NCI-H460 (cell line): ENCODE measurements around the gene ATP8B1. TPM values are rescaled to one million over a fixed set of nuclear protein-coding genes. Genes with fewer than 3 reads are reported as not detected.
A peak's percentile ranks its signal among the peaks of the same experiment; 100 is the strongest.

Experiments used
- DNase-seq: peaks from one replicate; pipeline ENCODE4 v3.0.0-alpha.2; 2016; ENCODE audit warnings: low read depth; ENCODE audit errors: extremely low read depth
- total RNA-seq: library from RNA; depleted of rRNA; stranded (reverse); fragments of >200 nt; shearing (Covaris generic); gene quantifications from 2 replicates; pipeline ENCODE4 v1.2.3, GENCODE V29; 2014

The ATP8B1 gene
- total RNA-seq, 1 experiment from 2014 or later: 0.25 TPM

DNA sequence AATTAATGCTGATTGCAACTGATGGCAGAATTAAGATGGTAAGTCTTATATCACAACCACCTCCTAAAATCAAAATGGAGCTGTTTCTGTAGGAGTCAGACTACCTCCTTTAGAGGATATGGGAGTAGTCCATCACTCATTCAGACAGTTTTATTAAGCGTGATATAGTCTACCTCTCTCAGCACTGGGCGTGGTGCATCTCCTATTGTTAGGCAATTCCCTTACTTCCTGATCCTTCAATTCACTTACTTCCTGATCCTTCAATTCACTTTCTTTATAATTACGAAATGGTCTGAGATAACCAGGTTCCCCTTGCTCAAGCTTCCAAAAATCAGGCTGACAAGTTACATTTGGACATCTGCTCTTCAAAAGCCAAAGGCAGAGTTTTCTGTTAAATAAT, 31.9 kb downstream of the ATP8B1 start:
- no peak for DNase-seq

- DNase-seq: no peak
These were observed 34.4 kb downstream of the ATP8B1 start for GRCh38 chr18:57768537-57769326.

GRCh38 chr18:57767259-57768050, 35.7 kb downstream of the ATP8B1 start:
- no peak for DNase-seq

- no peak for DNase-seq
These were observed 38.1 kb downstream of the ATP8B1 start for GRCh38 chr18:57764995-57765394.

GRCh38 chr18:57764087-57764486, 39.0 kb downstream of the ATP8B1 start:
- no peak for DNase-seq

DNA sequence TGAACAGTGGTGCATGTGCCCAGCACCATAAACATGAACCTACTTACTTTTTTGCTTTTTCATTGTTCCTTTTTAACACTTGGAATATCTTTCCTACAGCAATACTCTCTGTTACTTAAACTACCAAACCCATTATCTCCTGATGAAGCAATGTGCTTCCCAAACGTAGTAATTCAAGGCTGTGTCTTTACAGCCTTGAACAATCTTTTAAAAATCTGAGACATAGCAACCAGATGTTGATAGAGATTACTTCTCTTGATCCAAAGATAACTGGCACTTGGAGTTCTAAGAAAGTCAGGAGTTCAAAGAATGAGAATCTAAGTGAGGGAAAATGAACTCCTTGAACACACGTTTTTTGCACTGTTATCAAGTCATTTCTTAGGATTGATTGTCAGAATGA, 40.4 kb downstream of the ATP8B1 start:
- DNase-seq: no peak

DNA sequence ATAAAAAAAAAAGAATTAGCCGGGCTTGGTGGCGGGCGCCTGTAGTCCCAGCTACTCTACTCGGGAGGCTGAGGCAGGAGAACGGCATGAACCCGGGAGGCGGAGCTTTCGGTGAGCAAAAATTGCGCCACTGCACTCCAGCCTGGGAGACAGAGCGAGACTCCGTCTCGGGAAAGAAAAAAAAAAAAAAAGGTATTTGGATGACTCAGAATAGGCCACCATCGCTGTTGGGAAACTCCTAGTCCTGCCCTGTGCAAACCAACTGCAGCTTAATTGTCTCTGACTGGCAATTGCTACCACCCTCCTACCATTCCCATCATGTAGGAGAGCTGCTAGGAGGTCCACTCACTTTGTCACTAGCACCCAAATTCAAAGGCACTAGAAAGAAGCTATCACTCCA, 43.5 kb downstream of the ATP8B1 start:
- DNase-seq: no peak

- no peak for DNase-seq
These were observed 47.5 kb downstream of the ATP8B1 start for GRCh38 chr18:57755473-57756067.

DNA sequence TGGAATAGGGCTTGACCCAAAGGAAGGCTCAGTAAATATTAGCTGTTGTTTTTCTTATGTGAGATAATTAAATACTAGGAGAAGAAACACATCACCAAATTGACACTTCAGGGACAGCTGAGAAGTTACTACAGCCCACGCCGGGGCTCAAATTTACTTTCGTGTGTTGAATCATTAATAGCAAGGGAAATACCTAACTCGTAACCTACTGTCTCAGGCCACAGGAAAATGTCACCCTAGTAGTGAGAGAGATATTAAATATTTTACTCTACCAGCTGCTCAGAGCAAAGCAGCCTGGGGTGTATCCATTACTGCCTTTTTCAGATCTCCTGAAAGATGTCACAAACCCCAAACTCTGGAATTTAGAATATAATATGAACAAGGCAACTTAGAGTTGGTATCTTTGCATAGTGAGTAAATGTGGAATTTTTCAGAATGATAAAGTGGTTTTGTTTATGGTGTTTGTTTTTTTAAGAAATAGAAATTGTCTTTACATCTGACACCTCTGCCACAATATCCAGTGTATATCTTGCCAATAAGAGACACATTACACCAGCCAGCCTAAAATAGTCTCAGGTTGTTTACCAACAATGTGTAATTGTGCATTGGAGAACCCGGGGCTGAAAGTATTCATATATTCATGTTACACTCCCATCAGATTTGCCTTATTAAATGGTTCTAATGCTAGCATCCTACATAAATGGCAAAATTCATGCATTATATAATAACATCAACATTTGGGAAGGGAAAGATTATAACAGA, 48.4 kb downstream of the ATP8B1 start:
- no peak for DNase-seq

DNA sequence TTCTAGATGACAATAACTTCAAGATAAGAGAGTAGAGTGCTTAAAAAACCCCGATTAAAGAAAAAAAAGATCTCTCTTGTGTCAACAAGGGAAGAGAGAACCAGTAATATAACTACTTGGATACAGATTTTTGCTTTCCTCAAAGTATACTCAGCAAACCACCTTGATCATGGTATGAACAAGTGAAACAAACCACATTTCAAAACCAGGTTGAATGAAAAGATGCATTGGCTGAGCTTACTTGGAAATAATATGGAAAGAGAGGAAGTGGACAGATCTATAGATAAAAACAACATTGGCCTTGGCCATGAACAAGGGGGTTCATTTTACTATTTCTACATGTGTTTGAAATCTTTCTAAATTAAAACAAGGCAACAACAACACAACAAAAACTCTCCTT, 50.1 kb downstream of the ATP8B1 start:
- no peak for DNase-seq

DNA sequence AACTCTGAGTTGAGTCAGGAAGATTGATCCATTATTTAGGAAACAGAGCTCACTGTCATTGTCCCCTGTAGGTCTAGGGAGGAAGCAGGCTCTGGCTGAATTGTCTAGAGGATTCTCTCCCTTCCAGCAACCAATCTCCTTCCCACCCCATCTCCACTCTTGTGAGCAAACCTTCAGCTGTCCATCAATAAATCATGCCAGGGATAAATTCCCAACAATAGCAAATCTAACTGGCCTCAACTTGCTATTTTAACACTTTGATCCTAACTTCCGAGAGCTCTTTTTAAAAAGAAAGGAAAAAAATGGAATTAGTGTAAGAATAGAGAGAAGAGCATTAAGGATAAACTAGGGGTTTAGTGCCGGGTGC, 53.5 kb downstream of the ATP8B1 start:
- no peak for DNase-seq

DNA sequence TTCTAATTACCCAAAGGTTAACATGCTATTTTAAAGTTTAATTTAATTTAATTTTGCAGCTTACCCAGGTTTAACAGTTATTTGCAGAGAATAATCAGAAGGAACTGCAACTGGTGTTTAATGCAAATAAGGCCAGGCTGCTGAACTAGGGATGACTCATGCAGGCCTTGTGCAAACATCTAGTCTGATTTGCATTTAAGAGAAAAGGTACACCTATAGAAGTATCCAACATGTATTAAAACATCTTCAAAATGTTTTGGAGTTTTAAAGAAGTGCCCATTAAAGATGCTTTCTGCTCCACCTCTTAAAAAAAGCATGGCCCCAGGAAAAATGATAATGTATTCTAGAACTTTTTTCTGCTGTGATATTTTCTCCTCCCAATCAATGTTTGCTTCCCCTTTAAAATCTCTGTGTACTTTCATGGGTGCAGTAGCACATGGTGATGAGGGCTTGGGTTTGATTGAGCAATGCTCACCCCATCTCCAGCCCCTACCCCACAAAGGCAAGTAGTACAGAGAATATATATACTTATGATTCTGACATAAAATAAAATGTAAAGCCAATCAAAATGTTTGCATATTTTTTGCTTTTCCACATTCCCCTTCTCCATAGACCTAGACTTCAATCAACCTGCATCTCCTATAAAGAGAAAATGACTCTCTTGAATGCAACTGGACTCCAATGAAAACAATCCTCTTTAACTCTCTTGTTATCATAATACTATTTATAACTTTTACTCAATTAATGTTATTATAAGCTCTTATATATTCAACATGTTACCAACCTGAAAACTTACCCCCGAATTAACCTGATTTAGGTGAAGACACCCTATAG, 54.1 kb downstream of the ATP8B1 start:
- peak; percentile 15 for DNase-seq

- DNase-seq: no peak
These were observed 55.1 kb downstream of the ATP8B1 start for GRCh38 chr18:57747809-57748680.

DNA sequence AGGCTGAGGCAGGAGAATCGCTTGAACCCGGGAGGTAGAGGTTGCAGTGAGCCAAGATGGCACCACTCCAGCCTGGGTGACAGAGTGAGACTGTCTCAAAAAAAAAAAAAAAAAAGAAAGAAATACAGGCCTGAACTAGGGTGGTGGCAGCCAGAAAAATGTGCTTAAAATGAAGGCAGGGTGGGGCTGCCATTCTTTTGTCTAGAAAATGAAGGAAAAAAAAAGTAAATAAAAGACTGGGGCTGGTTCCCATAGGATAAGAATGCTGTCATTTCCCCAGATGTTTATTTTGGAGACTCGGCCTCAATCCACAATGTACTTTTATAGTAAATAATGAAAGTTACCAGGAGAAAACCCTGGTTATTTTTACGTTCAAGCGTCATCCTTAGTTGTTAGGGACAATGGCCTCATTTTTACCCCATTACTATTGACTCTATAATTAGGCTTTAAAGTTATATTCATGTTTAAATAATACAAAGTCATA, 58.9 kb downstream of the ATP8B1 start:
- no peak for DNase-seq

- no peak for DNase-seq
These were observed 60.1 kb downstream of the ATP8B1 start for GRCh38 chr18:57743008-57743407.

GRCh38 chr18:57741273-57741672, 61.8 kb downstream of the ATP8B1 start:
- DNase-seq: no peak

DNA sequence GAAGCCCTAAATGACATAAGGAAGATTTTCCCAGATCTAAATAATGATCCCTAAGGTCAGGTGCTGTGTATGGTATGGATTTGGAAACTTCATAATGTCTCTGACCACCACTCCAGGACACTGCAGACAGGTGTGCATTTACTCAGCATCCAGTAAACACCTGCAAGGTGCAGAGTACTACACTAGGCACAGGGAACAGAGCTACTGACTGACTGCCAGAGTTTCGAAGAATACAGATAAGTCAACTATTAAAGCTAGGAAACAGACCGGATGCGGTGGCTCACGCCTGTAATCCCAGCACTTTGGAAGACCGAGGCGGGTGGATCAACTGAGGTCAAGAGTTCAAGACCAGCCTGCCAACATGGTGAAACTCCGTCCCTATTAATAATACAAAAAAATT, 65.0 kb downstream of the ATP8B1 start:
- no peak for DNase-seq

DNA sequence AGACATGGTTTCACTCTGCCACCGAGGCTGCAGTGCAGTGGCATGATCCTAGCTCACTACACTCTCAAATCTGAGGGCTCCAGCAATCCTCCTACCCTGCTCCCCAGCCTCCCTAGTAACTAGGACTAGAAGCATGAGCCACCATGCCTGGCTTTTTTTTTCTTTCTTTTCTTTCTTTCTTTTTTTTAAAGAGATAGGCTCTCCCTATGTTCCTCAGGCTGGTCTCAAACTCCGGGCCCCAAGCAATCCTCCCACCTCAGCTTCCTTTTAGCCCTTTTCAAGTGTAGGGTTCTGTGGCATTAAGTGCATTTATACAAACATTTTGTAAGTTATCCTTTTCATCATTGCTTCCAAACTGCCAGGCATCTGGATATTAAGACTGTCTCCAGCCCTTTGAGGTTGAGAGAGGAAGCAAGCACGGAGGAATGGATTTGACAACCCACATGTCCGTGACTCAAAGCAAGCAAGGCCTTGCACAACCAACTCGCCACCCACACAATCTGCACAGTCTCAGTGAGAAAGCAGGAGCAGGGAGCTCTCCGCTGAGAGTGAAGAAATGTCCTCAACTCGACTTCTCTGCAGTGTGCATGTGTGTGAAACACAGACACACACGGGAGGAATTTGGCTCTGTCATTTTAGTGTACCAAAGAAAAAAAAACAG, 65.6 kb downstream of the ATP8B1 start:
- DNase-seq: peak; percentile 21
